ENCODE results near the gene WHRN. TPM values are rescaled to one million over a fixed set of nuclear protein-coding genes. Genes with fewer than 3 reads are reported as not detected.

Gene WHRN
- total and polyA plus RNA-seq, 5 donors from 2014 or later, result 1.00 to 24.2 (median 1.4) TPM

- Histone ChIP-seq H3K9me3 (ENCODE audit: control insufficient read depth in 2 of 2, low read length in 2 of 2) (no peaks in the 10 kb centered on the region), H3K4me3 (ENCODE audit: low read depth, low read length) (no peak overlapping the region), H3K27ac (ENCODE audit: insufficient read depth, low read length, poor library complexity, severe bottlenecking) (no peak overlapping the region), H3K4me1 (ENCODE audit: control insufficient read depth, insufficient read depth, low read length, poor library complexity, severe bottlenecking) (no peaks in the 10 kb centered on the region), H3K36me3 (ENCODE audit: control insufficient read depth, insufficient read depth, low read length) (no peaks in the 10 kb centered on the region), H3K27me3 (ENCODE audit: control insufficient read depth, insufficient read depth, low read length) (peaks cover 20% of the 10 kb centered on the region)
- peak overlapping the region in 1 of 3 donors; percentile 23 for H3K27ac Mint-ChIP-seq
- H3K36me3 Mint-ChIP-seq, result no peaks in the 10 kb centered on the region
- H3K4me3 Mint-ChIP-seq, result no peak overlapping the region
- ATAC-seq (ENCODE audit: low read depth in 2 of 2), result no peak
- H3K4me1 Mint-ChIP-seq, result peaks cover 0 to 11% (median 1%) of the 10 kb centered on the region in 4 donors
- DNase-seq, result no peak
- H3K9me3 Mint-ChIP-seq, result no peaks in the 10 kb centered on the region
- H3K27me3 Mint-ChIP-seq, result peaks cover 52% of the 10 kb centered on the region
These were observed 8.0 kb upstream of the WHRN start for GRCh38 chr9:114513055-114513958.

GRCh38 chr9:114511978-114512874, 7.0 kb upstream of the WHRN start:
- Mint-ChIP-seq H3K27me3 (peaks cover 63% of the 10 kb centered on the region), H3K4me3 (no peak overlapping the region), H3K27ac (no peak overlapping the region), H3K9me3 (no peaks in the 10 kb centered on the region), H3K4me1 (peaks cover 0 to 12% (median 1%) of the 10 kb centered on the region in 4 donors), H3K36me3 (no peaks in the 10 kb centered on the region)
- Histone ChIP-seq H3K36me3 (ENCODE audit: control insufficient read depth, insufficient read depth, low read length) (no peaks in the 10 kb centered on the region), H3K27ac (ENCODE audit: insufficient read depth, low read length, poor library complexity, severe bottlenecking) (no peak overlapping the region), H3K4me1 (ENCODE audit: control insufficient read depth, insufficient read depth, low read length, poor library complexity, severe bottlenecking) (no peaks in the 10 kb centered on the region), H3K4me3 (ENCODE audit: low read depth, low read length) (no peak overlapping the region), H3K9me3 (ENCODE audit: control insufficient read depth in 2 of 2, low read length in 2 of 2) (no peaks in the 10 kb centered on the region), H3K27me3 (ENCODE audit: control insufficient read depth, insufficient read depth, low read length) (peaks cover 28% of the 10 kb centered on the region)
- ATAC-seq (ENCODE audit: low read depth in 2 of 2) (no peak), DNase-seq (no peak)

- peaks cover 8 to 36% (median 11%) of the 10 kb centered on the region in 4 donors for H3K4me1 Mint-ChIP-seq
- H3K4me3 ChIP-seq (ENCODE audit: low read depth, low read length), result no peak overlapping the region
- ATAC-seq (ENCODE audit: low read depth in 2 of 2), result no peak
- H3K9me3 Mint-ChIP-seq, result no peaks in the 10 kb centered on the region
- H3K9me3 ChIP-seq (ENCODE audit: control insufficient read depth in 2 of 2, low read length in 2 of 2), result no peaks in the 10 kb centered on the region
- H3K27me3 Mint-ChIP-seq, result peaks cover 59% of the 10 kb centered on the region
- no peaks in the 10 kb centered on the region for H3K36me3 Mint-ChIP-seq
- DNase-seq, result peak in 2 of 3 donors; percentile 56 to 67
- peak overlapping the region in 2 of 4 donors; percentile 52 to 84 for H3K4me3 Mint-ChIP-seq
- H3K36me3 ChIP-seq (ENCODE audit: control insufficient read depth, insufficient read depth, low read length), result no peaks in the 10 kb centered on the region
- peaks cover 34% of the 10 kb centered on the region for H3K27me3 ChIP-seq (ENCODE audit: control insufficient read depth, insufficient read depth, low read length)
- peaks cover 18% of the 10 kb centered on the region for H3K4me1 ChIP-seq (ENCODE audit: control insufficient read depth, insufficient read depth, low read length, poor library complexity, severe bottlenecking)
- H3K27ac Mint-ChIP-seq, result no peak overlapping the region
- H3K27ac ChIP-seq (ENCODE audit: insufficient read depth, low read length, poor library complexity, severe bottlenecking), result no peak overlapping the region
These were observed 2.5 kb upstream of the WHRN start for GRCh38 chr9:114507726-114508125.

- no peaks in the 10 kb centered on the region for H3K36me3 Mint-ChIP-seq
- peak overlapping the region in 2 of 3 donors; percentile 92 for H3K27ac Mint-ChIP-seq
These were observed 763 bp upstream of the WHRN start for GRCh38 chr9:114506082-114506390.

GRCh38 chr9:114504341-114505186, 709 bp downstream of the WHRN start:
- peaks cover 23% of the 10 kb centered on the region for H3K27me3 ChIP-seq (ENCODE audit: control insufficient read depth, insufficient read depth, low read length)
- Mint-ChIP-seq H3K4me3 (peak overlapping the region; percentile 84 to 90 (median 87)), H3K27ac (peak overlapping the region in 2 of 3 donors; percentile 88 to 92), H3K4me1 (peaks cover 13 to 49% (median 16%) of the 10 kb centered on the region in 4 donors), H3K27me3 (peaks cover 40% of the 10 kb centered on the region), H3K36me3 (no peaks in the 10 kb centered on the region), H3K9me3 (peaks cover 0 to 2% (median 0%) of the 10 kb centered on the region in 7 donors)
- H3K4me3 ChIP-seq (ENCODE audit: low read depth, low read length), result peak overlapping the region; percentile 75
- H3K9me3 ChIP-seq (ENCODE audit: control insufficient read depth in 2 of 2, low read length in 2 of 2), result no peaks in the 10 kb centered on the region
- H3K4me1 ChIP-seq (ENCODE audit: control insufficient read depth, insufficient read depth, low read length, poor library complexity, severe bottlenecking), result peaks cover 23% of the 10 kb centered on the region
- H3K36me3 ChIP-seq (ENCODE audit: control insufficient read depth, insufficient read depth, low read length), result no peaks in the 10 kb centered on the region
- H3K27ac ChIP-seq (ENCODE audit: insufficient read depth, low read length, poor library complexity, severe bottlenecking), result peak overlapping the region; percentile 59
- ATAC-seq (ENCODE audit: low read depth in 2 of 2) (peak; percentile 19 to 29), DNase-seq (peak; percentile 36 to 48 (median 45))

More at GRCh38 chr9:114506082-114506390, 763 bp upstream of the WHRN start:
- Histone ChIP-seq H3K27me3 (ENCODE audit: control insufficient read depth, insufficient read depth, low read length) (peaks cover 34% of the 10 kb centered on the region), H3K27ac (ENCODE audit: insufficient read depth, low read length, poor library complexity, severe bottlenecking) (peak overlapping the region; percentile 59), H3K4me1 (ENCODE audit: control insufficient read depth, insufficient read depth, low read length, poor library complexity, severe bottlenecking) (peaks cover 23% of the 10 kb centered on the region), H3K9me3 (ENCODE audit: control insufficient read depth in 2 of 2, low read length in 2 of 2) (no peaks in the 10 kb centered on the region), H3K36me3 (ENCODE audit: control insufficient read depth, insufficient read depth, low read length) (no peaks in the 10 kb centered on the region), H3K4me3 (ENCODE audit: low read depth, low read length) (peak overlapping the region; percentile 70)
- ATAC-seq (ENCODE audit: low read depth in 2 of 2) (no peak), DNase-seq (no peak)
- Mint-ChIP-seq H3K9me3 (no peaks in the 10 kb centered on the region), H3K4me3 (peak overlapping the region; percentile 22 to 88 (median 85)), H3K4me1 (peaks cover 13 to 49% (median 16%) of the 10 kb centered on the region in 4 donors), H3K27me3 (peaks cover 51% of the 10 kb centered on the region)

- Histone ChIP-seq H3K9me3 (ENCODE audit: control insufficient read depth in 2 of 2, low read length in 2 of 2) (no peaks in the 10 kb centered on the region), H3K36me3 (ENCODE audit: control insufficient read depth, insufficient read depth, low read length) (no peaks in the 10 kb centered on the region), H3K4me3 (ENCODE audit: low read depth, low read length) (peak overlapping the region; percentile 75), H3K4me1 (ENCODE audit: control insufficient read depth, insufficient read depth, low read length, poor library complexity, severe bottlenecking) (peaks cover 23% of the 10 kb centered on the region), H3K27me3 (ENCODE audit: control insufficient read depth, insufficient read depth, low read length) (peaks cover 18% of the 10 kb centered on the region), H3K27ac (ENCODE audit: insufficient read depth, low read length, poor library complexity, severe bottlenecking) (peak overlapping the region; percentile 59)
- H3K4me3 Mint-ChIP-seq, result peak overlapping the region; percentile 77 to 90 (median 85)
- ATAC-seq (ENCODE audit: low read depth in 2 of 2) (no peak), DNase-seq (peak in 1 of 3 donors; percentile 33)
- H3K27ac Mint-ChIP-seq, result peak overlapping the region; percentile 43 to 53 (median 51)
- H3K36me3 Mint-ChIP-seq, result no peaks in the 10 kb centered on the region
- peaks cover 38% of the 10 kb centered on the region for H3K27me3 Mint-ChIP-seq
- peaks cover 14 to 53% (median 17%) of the 10 kb centered on the region in 4 donors for H3K4me1 Mint-ChIP-seq
- peaks cover 0 to 2% (median 0%) of the 10 kb centered on the region in 7 donors for H3K9me3 Mint-ChIP-seq
These were observed 1.5 kb downstream of the WHRN start for GRCh38 chr9:114503522-114504340.
